KMS-11 (cell line): Measurements from ENCODE around the gene PAM16.

Source experiments
- H2AFZ ChIP-seq: fragments of 200-600 bp; sonication (generic); 2 replicates; pipeline ENCODE4 v1.6.1; 2016; ENCODE audit warnings: antibody characterized with exemption, mixed run types, low read depth
- H3K27ac ChIP-seq: fragments of 200-600 bp; sonication (generic); 2 replicates; pipeline ENCODE4 v1.6.1; 2016; ENCODE audit warnings: mild to moderate bottlenecking, mixed run types
- H3K27me3 ChIP-seq: fragments of 200-600 bp; sonication (generic); 2 replicates; pipeline ENCODE4 v1.6.1; 2017; ENCODE audit warnings: mild to moderate bottlenecking, low read depth, mixed run types, moderate library complexity; ENCODE audit not compliant: insufficient read depth
- H3K36me3 ChIP-seq: fragments of 200-600 bp; sonication (generic); 2 replicates; pipeline ENCODE4 v1.6.1; 2017; ENCODE audit warnings: mild to moderate bottlenecking, mixed run types; ENCODE audit not compliant: insufficient read depth
- H3K4me1 ChIP-seq: fragments of 200-600 bp; sonication (generic); 2 replicates; pipeline ENCODE4 v1.6.1; 2016; ENCODE audit warnings: mild to moderate bottlenecking, low read depth, mixed run types; ENCODE audit not compliant: poor library complexity, severe bottlenecking
- H3K4me2 ChIP-seq: fragments of 200-600 bp; sonication (generic); 2 replicates; pipeline ENCODE4 v1.7.0; 2016; ENCODE audit warnings: mild to moderate bottlenecking, mixed run types
- H3K4me3 ChIP-seq: fragments of 200-600 bp; sonication (generic); IDR thresholded peaks from 2 replicates; pipeline ENCODE4 v1.6.1; 2017; ENCODE audit warnings: low read depth, low read length, mixed read lengths; ENCODE audit not compliant: insufficient read depth
- H3K79me2 ChIP-seq: fragments of 200-600 bp; sonication (generic); 2 replicates; pipeline ENCODE4 v1.6.1; 2016; ENCODE audit warnings: low read depth, mixed run types; ENCODE audit not compliant: insufficient read depth
- H3K9ac ChIP-seq: fragments of 200-600 bp; sonication (generic); 2 replicates; pipeline ENCODE4 v1.6.1; 2016; ENCODE audit warnings: mild to moderate bottlenecking, mixed run types
- H4K20me1 ChIP-seq: fragments of 200-600 bp; sonication (generic); 2 replicates; pipeline ENCODE4 v1.6.1; 2016; ENCODE audit warnings: mild to moderate bottlenecking, mixed run types; ENCODE audit not compliant: insufficient read depth
- TF ChIP-seq, protein P1 (sequence below): fragments of 200-600 bp; sonication (generic); conservative IDR thresholded peaks from 2 replicates; pipeline ENCODE4 v1.6.1; 2017; ENCODE audit warnings: low read depth, mild to moderate bottlenecking, antibody characterized with exemption, low read length, moderate library complexity, mixed read lengths

PAM16 gene

DNA sequence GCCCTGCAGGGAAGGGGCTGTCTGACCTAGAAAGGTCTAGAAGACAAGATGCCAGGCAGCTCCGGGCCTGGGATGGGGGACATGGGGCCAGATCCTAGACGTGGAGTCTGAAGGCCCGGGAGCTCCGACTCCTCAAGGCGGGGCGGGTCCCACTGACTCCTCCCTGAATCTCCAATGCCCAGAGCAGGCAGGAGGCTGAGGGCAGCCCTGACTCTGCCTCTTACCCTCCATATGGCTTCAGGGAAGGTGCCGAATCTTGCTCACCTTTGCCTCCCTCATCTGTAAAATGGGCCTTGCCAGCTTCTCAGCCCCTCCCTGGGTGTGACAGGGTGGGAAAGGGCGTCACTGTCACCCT is 35.3 kb upstream of the PAM16 start:
- H3K9ac ChIP-seq, result no peak overlapping the region
- H3K79me2 ChIP-seq, result no peaks in the 10 kb centered on the region; the same call in 1 of the 2 replicates
- TF ChIP-seq, protein P1, sequence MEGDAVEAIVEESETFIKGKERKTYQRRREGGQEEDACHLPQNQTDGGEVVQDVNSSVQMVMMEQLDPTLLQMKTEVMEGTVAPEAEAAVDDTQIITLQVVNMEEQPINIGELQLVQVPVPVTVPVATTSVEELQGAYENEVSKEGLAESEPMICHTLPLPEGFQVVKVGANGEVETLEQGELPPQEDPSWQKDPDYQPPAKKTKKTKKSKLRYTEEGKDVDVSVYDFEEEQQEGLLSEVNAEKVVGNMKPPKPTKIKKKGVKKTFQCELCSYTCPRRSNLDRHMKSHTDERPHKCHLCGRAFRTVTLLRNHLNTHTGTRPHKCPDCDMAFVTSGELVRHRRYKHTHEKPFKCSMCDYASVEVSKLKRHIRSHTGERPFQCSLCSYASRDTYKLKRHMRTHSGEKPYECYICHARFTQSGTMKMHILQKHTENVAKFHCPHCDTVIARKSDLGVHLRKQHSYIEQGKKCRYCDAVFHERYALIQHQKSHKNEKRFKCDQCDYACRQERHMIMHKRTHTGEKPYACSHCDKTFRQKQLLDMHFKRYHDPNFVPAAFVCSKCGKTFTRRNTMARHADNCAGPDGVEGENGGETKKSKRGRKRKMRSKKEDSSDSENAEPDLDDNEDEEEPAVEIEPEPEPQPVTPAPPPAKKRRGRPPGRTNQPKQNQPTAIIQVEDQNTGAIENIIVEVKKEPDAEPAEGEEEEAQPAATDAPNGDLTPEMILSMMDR, result no peak
- no peak overlapping the region for H3K4me2 ChIP-seq
- no peak overlapping the region for H3K27ac ChIP-seq
- H4K20me1 ChIP-seq, result no peaks in the 10 kb centered on the region
- no peaks in the 10 kb centered on the region for H3K36me3 ChIP-seq
- no peaks in the 10 kb centered on the region for H3K27me3 ChIP-seq
- no peak overlapping the region for H3K4me3 ChIP-seq
- H3K4me1 ChIP-seq, result no peaks in the 10 kb centered on the region
- H2AFZ ChIP-seq, result no peak overlapping the region

DNA sequence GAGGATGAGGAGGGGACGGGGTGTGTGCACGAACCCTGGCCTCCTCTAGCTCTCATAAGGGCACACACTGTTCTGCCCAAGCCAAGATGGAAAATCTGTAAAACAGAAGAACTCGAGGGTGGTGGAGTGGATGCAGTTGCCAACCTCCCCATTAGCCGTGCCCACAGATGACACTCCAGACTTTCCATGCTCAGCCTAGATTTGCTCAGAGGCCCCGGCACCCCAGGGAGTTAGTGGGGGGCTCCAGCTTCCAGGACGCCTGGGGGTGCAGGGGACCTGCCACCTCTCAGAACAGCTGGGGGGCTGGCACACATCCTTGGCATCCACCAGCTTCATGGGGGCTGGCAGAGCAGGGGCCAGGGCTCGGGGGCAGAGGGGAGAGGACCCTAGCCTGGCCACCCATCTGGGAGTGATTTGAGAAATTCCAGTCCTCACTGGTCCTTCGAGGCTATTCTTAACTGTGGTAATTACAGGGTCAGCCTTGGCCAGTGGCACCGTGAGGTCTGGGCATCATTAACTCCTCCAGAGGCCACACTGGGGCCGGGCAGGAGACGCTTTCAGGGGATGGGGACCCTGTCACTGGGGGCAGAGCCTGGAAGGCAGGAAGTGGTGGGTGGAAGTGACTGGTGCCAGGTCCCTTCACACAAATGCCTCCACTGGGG is 34.8 kb upstream of the PAM16 start:
- Histone ChIP-seq H3K27ac (no peak overlapping the region), H3K4me3 (no peak overlapping the region), H3K27me3 (no peaks in the 10 kb centered on the region), H2AFZ (no peak overlapping the region), H3K9ac (no peak overlapping the region), H3K4me2 (no peak overlapping the region), H3K79me2 (no peaks in the 10 kb centered on the region; the same call in 1 of the 2 replicates), H3K36me3 (no peaks in the 10 kb centered on the region), H4K20me1 (no peaks in the 10 kb centered on the region), H3K4me1 (no peaks in the 10 kb centered on the region)
- TF ChIP-seq, protein P1, result no peak

DNA sequence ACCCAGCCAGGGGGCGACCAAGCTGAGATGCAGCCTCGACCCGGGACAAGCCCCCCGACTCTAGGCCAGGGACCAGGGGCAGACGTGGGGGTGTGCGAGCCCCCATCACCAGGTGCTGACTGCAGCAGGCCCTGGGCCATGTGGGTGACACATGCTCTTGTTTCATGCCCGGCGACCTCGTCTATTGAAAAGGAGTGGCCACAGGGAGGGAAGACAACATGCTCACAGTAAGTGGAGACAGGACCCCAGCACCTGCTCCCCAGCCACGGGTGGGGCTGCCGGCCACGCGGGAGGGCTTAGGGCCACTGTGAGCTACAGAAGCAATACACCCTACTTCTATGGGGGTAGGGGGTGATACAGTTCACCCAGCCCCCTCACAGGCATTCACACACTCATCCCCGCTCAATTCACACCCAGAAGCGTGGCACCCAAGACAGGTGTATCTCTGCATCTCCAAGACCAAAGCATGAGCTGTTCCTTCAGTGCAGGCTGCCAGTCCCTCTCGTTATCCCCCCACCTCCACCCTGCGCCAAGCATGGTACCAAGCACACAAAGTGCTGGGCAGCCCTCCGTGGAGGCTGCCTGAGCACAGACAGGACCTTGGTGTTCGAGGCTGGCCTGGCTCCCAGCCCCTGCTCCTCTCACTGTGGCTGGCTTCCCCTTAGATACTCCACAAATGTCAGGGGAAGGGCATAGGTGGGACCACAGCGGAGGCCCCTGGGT is 34.1 kb upstream of the PAM16 start:
- H2AFZ ChIP-seq, result no peak overlapping the region
- no peaks in the 10 kb centered on the region for H4K20me1 ChIP-seq
- H3K36me3 ChIP-seq, result no peaks in the 10 kb centered on the region
- H3K27me3 ChIP-seq, result no peaks in the 10 kb centered on the region
- TF ChIP-seq, protein P1, result no peak
- H3K9ac ChIP-seq, result no peak overlapping the region
- no peaks in the 10 kb centered on the region for H3K4me1 ChIP-seq
- H3K27ac ChIP-seq, result no peak overlapping the region
- H3K4me2 ChIP-seq, result no peak overlapping the region
- no peak overlapping the region for H3K4me3 ChIP-seq
- H3K79me2 ChIP-seq, result no peaks in the 10 kb centered on the region; the same call in 1 of the 2 replicates

DNA sequence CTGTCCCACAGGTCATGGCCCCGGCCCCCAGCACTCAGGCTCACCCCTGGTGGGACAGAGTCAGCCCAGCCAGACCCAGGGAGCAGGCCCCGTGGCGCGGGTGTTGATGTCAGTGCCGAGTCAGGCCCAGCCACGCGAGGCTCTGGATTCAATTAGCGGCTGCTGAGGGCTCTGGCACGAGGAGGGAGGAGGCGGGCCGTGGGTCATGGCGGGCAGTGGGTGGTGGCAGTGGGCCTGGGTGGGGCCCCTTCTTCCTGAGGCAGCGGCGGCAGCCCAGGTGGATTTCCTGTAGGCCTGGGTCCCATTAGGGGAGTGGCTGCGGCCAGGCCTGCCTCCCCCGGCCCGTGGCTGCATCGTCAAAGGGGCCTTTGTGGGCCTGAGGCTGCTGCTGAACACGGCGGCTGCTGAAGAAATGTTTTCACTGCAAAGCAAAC is 33.4 kb upstream of the PAM16 start:
- Histone ChIP-seq H3K27ac (no peak overlapping the region), H3K4me3 (no peak overlapping the region), H3K27me3 (no peaks in the 10 kb centered on the region), H4K20me1 (no peaks in the 10 kb centered on the region), H3K4me2 (no peak overlapping the region), H3K4me1 (no peaks in the 10 kb centered on the region), H3K79me2 (no peaks in the 10 kb centered on the region; the same call in 1 of the 2 replicates), H3K9ac (no peak overlapping the region), H3K36me3 (no peaks in the 10 kb centered on the region), H2AFZ (no peak overlapping the region)
- TF ChIP-seq, protein P1, result no peak
